Erythroblast (primary cell): Measurements from ENCODE around the gene MCRIP2.

ENCODE experiments used
- GATA1 ChIP-seq: IDR thresholded peaks from 2 replicates; pipeline ENCODE4 v1.6.1; 2011; ENCODE audit warnings: low read depth, mild to moderate bottlenecking, control low read depth, low read length, moderate library complexity
- POLR2A ChIP-seq: IDR thresholded peaks from 2 replicates; pipeline ENCODE4 v1.6.1; 2011; ENCODE audit warnings: mild to moderate bottlenecking, low read length

- TF ChIP-seq POLR2A (no peak), GATA1 (no peak)
These were observed 1.4 kb downstream of the MCRIP2 start for GRCh38 chr16:643050-643368.
